ENCODE measurements around the gene ANLN. TPM values are rescaled to one million over a fixed set of nuclear protein-coding genes. Genes with fewer than 3 reads are reported as not detected.

ANLN gene, protein sequence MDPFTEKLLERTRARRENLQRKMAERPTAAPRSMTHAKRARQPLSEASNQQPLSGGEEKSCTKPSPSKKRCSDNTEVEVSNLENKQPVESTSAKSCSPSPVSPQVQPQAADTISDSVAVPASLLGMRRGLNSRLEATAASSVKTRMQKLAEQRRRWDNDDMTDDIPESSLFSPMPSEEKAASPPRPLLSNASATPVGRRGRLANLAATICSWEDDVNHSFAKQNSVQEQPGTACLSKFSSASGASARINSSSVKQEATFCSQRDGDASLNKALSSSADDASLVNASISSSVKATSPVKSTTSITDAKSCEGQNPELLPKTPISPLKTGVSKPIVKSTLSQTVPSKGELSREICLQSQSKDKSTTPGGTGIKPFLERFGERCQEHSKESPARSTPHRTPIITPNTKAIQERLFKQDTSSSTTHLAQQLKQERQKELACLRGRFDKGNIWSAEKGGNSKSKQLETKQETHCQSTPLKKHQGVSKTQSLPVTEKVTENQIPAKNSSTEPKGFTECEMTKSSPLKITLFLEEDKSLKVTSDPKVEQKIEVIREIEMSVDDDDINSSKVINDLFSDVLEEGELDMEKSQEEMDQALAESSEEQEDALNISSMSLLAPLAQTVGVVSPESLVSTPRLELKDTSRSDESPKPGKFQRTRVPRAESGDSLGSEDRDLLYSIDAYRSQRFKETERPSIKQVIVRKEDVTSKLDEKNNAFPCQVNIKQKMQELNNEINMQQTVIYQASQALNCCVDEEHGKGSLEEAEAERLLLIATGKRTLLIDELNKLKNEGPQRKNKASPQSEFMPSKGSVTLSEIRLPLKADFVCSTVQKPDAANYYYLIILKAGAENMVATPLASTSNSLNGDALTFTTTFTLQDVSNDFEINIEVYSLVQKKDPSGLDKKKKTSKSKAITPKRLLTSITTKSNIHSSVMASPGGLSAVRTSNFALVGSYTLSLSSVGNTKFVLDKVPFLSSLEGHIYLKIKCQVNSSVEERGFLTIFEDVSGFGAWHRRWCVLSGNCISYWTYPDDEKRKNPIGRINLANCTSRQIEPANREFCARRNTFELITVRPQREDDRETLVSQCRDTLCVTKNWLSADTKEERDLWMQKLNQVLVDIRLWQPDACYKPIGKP
- 55.7 to 91.1 TPM (median 63.6 TPM) in 5 replicates for total RNA-seq (2022; extraction: Qiagen RNA extraction)

DNA sequence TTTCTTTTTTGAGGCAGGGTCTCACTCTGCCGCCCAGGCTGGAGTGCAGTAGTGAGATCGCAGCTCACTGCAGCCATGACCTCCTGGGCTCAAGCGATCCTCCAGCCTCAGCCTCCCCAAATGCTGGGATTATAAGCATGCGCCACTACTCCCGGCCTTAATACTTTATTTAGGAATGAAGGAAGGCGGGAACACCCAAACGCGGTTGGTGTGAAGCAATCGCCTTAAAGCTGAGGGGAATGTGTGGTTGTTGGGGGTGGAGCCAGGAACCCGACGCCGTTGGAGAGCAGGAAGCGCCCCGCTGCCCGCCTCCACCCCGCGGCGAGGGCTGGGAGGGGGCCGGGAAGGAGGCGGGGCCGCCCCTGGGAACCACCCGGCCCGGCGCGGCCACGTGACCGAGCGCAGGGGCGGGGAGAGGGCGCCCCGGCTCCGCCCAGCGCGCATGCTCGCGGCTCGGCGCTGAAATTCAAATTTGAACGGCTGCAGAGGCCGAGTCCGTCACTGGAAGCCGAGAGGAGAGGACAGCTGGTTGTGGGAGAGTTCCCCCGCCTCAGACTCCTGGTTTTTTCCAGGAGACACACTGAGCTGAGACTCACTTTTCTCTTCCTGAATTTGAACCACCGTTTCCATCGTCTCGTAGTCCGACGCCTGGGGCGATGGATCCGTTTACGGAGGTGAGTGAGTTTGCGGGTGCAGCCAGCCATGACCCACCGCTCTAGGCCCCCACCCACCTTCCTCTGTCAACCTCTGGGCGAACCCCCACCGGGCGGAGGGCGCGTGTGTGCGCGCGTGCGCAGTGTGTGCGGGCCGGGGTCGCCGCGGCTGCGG is at the start of gene ANLN:
Gene ANLN (plus strand): TSS at position 492 of the 828 bp plus-strand sequence. CDS start 165 bp downstream, at position 657.

Other genes starting within 250 kb of the ANLN start
- 56.7 to 64.3 TPM (median 59.0 TPM) in 5 replicates for gene EEPD1, start 236.6 kb upstream of the ANLN start, total RNA-seq (2022; extraction: Qiagen RNA extraction)